OCI-LY1 (cell line): Measurements from ENCODE around the gene ANKRD13A.

Experiments
- EZH2 ChIP-seq: fragments of 200-600 bp; sonication (generic), shearing (Covaris generic); IDR thresholded peaks from 2 replicates; pipeline ENCODE4 v1.8.0; 2017; ENCODE audit warnings: borderline replicate concordance, mixed run types, mild to moderate bottlenecking, antibody characterized with exemption, low read length, moderate library complexity, mixed read lengths
- TF ChIP-seq, protein P1 (sequence below): fragments of 200-600 bp; sonication (generic), shearing (Covaris generic); IDR thresholded peaks from 2 replicates; pipeline ENCODE4 v1.5.1; 2017; ENCODE audit warnings: mild to moderate bottlenecking, antibody characterized with exemption, low read length, moderate library complexity, mixed read lengths

- TF ChIP-seq, protein P1, sequence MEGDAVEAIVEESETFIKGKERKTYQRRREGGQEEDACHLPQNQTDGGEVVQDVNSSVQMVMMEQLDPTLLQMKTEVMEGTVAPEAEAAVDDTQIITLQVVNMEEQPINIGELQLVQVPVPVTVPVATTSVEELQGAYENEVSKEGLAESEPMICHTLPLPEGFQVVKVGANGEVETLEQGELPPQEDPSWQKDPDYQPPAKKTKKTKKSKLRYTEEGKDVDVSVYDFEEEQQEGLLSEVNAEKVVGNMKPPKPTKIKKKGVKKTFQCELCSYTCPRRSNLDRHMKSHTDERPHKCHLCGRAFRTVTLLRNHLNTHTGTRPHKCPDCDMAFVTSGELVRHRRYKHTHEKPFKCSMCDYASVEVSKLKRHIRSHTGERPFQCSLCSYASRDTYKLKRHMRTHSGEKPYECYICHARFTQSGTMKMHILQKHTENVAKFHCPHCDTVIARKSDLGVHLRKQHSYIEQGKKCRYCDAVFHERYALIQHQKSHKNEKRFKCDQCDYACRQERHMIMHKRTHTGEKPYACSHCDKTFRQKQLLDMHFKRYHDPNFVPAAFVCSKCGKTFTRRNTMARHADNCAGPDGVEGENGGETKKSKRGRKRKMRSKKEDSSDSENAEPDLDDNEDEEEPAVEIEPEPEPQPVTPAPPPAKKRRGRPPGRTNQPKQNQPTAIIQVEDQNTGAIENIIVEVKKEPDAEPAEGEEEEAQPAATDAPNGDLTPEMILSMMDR, result no peak
- no peak for TF ChIP-seq EZH2
Measured at GRCh38 chr12:110002676-110003515, 3.7 kb downstream of the ANKRD13A start.
